ENCODE data around the gene FHOD3.

DNA sequence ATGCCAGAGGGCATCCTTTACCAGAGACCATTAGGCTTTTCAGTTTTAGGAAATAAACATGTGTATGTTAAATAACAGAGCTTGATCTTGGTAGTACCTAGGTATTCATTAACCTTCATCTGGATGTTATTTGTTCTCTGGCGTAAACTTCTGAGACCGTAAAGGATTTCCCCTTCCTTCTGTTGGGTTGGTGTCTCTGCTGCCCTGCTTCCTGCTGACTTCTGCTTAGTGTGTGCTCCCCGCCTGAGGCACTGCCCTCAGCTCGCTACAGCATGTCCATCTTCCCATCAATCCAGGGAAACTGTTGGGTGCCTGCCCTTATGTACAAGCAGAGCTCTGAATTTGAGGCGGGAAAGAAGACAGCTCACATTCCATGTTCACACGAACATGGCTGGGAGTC, 353.4 kb downstream of the FHOD3 start:
- TF ChIP-seq POLR2AphosphoS5 (IDR thresholded peaks at IDR 0.05; ENCODE audit: low read depth, low read length) (no peak), POLR2A (IDR thresholded peaks at IDR 0.05; ENCODE audit: low read depth, low read length) (no peak), POU2F2 (IDR thresholded peaks at IDR 0.05; ENCODE audit: low read depth, low read length) (no peak), SPI1 (IDR thresholded peaks at IDR 0.05; ENCODE audit: low read depth, low read length) (no peak), TAF1 (IDR thresholded peaks at IDR 0.05; ENCODE audit: low read depth, low read length) (no peak), PAX5 (IDR thresholded peaks at IDR 0.05; ENCODE audit: insufficient read depth, low read length, severe bottlenecking) (no peak)

Data from GM12891 (cell line).